Stimulated activated CD4-positive, alpha-beta T cell treated with anti-CD3 and anti-CD28 coated beads, Interleukin-4, amount 100 ng/mL, for 24 hours (primary cell): ENCODE data around the gene ATP5MC2.
"Not testable (repeated sequence)": the region's sequence is repeated elsewhere in the genome, so short reads cannot be mapped to it uniquely, and the experiment has no call there.

ENCODE experiments used
- DNase-seq: peaks from one replicate; pipeline ENCODE4 v3.0.0-alpha.2; 2020

ATP5MC2 gene

GRCh38 chr12:53644133-53644532 is 31.8 kb downstream of the ATP5MC2 start:
- no peak for DNase-seq

DNA sequence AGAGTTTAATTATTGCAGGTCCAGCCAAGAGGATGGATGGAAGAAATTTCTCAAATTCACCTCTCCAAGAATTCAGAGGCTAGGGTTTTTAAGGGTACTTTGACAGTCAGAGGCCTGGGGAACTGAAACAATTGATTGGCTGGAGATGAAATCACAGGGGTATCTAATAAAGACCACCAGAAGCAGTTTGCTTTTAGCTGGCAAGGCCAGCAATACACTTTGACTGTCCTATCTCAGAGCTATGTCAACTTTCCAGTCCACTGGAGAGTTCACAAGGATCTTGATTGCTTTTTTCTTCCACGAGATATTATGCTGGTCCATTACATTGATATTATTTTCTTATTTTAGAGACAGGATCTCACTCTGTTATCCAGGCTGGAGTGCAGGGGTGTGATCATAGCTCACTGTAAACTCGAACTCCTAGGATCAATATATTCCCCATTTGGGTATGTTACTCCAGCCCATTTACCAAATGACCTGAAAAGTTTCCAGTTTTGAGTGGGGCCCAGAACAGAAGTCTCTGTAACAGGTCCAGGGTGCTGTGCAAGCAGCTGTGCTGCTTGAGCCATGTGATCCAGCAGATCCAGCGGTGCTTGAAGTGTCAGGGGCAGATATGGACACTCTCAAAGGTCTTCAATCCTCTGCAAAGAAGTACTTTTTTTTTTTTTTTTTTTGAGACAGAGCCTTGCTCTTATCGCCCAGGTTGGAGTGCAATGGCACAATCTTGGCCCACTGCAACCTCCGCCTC is 32.5 kb downstream of the ATP5MC2 start:
- no peak for DNase-seq

DNA sequence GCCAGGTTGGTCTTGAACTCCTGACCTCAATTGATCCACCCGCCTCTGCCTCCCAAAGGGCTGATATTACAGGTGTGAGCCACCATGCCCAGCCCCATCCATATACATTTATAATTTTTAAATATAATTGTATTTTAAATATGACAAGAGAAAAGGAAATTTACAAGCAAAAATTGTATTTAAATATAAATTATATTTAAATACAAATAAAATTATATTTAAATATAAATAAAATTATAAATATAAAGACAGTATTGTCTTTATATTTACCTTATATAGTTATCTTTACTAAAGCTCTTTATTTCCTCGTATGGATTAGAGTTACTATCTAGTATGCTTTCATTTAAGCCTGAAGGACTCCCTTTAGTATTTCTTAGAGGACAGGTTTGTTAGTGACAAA is 37.8 kb downstream of the ATP5MC2 start:
- DNase-seq, result no peak

DNA sequence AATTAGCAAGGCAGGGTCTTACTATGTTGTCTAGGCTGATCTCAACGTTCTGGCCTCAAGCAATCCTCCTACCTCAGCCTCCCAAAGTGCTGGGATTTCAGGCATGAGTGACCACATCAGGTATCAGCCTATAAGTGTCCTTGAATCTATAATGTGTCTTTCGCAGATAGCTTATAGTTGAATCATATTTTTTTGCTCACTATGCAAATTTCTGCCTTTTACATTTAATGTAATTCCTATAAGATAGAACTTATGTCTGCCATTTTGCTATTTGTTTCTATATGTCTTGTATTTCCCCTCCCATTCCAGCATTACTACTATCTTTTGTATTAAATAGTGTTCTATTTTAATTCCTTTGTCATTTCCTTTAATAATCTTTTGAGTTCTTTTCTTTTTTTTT is 39.2 kb downstream of the ATP5MC2 start:
- DNase-seq, result no peak

DNA sequence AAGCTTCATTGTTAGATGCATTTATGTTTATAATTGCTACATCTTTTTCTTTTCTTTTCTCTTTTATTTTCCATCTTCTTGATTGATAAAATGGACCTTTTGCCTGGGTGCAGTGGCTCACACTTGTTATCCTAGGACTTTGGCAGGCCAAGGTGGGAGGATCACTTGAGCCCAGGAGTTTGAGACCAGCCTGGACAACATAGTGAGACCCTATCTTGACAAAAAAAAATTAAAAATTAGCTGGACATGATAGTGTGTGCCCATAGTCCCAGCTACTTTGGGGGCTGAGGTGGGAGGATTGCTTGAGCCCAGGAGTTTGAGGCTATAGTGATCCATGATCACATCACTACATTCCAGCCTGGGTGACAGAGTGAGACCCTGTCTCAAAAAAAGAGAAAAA is 40.2 kb downstream of the ATP5MC2 start:
- not testable (repeated sequence) for DNase-seq

DNA sequence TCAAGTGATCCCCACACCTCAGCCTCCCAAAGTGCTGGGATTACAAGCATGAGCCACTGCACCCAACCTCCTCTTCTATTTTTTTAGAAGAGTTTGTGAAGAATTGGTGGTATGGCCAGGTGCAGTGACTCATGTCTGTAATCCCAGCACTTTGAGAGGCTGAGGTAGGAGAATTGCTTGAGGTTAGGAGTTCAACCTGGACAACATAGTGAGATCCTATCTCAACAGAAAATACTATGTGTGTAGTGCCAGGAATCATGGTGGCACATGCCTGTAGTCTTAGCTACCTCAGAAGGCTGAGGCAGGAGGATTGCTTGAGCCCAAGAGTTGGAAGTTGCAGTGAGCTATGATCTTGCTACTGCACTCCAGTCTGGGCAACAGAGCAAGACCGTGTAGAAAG is 44.2 kb downstream of the ATP5MC2 start:
- DNase-seq, result no peak

- no peak for DNase-seq
Measured at GRCh38 chr12:53627919-53628318, 48.0 kb downstream of the ATP5MC2 start.

DNA sequence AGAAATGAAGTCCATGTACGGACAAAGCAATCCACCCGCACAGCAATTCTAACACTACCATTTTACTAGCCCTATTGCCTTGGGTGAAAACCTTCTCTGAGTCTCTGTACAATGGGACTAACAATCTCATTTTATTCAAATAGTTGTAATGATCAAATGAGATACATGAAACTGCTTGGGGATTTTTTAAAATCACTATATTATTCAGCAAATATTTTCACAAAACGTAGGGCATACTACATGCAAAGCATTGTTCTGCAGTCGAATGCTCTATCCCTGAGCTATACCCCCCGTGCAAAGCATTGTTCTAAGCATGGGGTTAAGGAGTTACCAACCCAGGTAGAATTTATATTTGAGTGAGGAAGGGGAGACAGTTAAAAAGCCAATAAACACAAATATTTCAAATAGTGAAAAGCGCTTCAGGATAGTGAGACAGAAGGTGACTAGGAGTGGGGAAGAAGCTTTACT is 49.1 kb downstream of the ATP5MC2 start:
- DNase-seq, result no peak

GRCh38 chr12:53625946-53626701 is 49.8 kb downstream of the ATP5MC2 start, which contains the start of gene ATF7:
TSS of gene ATF7 (minus strand) at chr12:53626382. CDS start at chr12:53601000, 25,382 bp downstream.
- DNase-seq, result peak; percentile 99

- DNase-seq, result no peak
Measured at GRCh38 chr12:53625373-53625945, 50.4 kb downstream of the ATP5MC2 start.

DNA sequence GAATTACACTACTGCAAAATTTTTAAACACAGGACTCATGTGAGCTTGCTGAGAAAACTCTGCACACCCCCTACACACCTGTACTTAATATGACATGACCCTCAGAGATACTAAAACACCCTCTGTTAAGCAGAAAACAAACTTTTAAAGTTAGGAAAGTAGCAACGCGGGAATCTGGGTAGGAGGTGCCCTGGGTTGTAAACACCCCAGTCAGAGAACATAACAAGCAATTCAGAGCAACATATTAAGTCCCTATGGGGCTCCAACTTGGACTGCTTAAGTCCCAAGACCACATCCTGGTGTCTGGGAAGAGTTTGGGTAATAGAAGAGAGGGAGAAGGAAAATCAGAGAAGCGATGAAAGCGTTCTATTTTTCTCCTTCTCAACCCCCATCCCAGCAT is 50.9 kb downstream of the ATP5MC2 start:
- DNase-seq, result no peak

DNA sequence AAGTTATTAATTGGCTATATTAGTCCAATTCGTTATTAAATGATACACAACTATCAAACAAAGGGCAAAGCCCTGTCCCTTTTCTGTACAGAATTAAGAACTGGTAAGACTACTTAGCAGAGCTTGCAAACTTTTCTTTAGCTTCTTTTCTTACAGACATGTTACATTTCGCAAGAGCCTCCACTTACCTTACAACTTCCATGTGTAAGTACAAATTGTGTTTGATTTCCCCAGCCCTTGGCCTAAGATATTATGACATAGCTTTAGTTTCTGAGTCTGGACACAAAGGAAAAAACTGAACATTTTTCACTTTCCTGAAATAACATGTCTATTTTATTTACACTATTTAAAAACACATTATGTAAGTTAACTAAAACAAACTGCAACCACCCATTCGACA is 51.4 kb downstream of the ATP5MC2 start:
- DNase-seq, result no peak

GRCh38 chr12:53623548-53624385 is 52.1 kb downstream of the ATP5MC2 start:
- no peak for DNase-seq

GRCh38 chr12:53622724-53623123 is 53.2 kb downstream of the ATP5MC2 start:
- DNase-seq, result no peak

DNA sequence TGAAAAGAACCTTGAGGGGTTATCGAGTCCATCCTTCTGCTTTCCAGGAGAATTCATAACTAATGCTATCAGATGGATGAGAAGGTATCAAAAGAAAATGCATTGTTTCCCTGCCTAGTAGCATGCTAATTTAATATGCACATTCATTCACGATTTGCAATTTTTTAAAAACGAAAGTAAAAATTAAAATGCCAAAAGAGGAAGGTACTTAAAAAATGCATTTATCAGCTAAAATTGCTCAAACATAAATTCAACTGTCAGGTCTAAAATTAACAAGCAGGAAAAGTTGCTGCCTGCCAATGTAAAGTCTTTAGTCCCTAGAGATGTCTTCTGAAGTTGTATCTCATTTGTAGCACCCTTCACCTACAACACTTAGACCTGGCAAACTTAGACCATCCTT is 57.6 kb downstream of the ATP5MC2 start:
- no peak for DNase-seq

DNA sequence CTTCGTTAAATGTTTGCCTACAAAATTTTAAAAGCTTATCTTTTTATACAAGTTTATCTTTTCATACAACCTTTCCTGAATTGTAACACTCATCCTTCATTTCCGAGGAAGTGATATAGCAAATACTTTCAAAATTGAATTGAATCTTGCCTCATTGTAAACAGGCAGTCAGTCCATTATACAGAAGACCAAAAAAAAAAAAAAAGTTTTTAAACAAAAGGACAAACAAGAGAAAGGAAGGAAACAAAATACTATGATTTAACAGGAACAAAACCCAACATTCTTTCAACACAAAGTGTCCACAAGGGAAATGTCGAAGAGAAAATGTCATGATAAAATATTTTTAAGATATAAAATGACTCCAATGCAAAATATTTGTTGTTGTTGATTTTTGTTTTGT is 58.2 kb downstream of the ATP5MC2 start:
- no peak for DNase-seq

- no peak for DNase-seq
Measured at GRCh38 chr12:53616950-53617349, 58.9 kb downstream of the ATP5MC2 start.
